PC-3 (cell line): Measurements from ENCODE around the gene IDS. TPM values are rescaled to one million over a fixed set of nuclear protein-coding genes. Genes with fewer than 3 reads are reported as not detected.
A peak's percentile ranks its signal among the peaks of the same experiment; 100 is the strongest.

Experiments used
- ATAC-seq: fragments of 200-7000 bp; cut with Tn5 transposase; 2 replicates; pipeline ENCODE4 v1.9.1; 2020; ENCODE audit warnings: mild to moderate bottlenecking, moderate library complexity
- BruUV-seq: library from RNA; stranded (reverse); fragments of 400-500 nt; replicated peaks from 2 replicates; lab custom pipeline; 2021; lab: Mats Ljungman, UMichigan
- CTCF ChIA-PET: fragments of 300-600 bp; sonication (Branson Sonifier 250); formaldehyde crosslinking; loops from one replicate; lab custom pipeline; 2022; ENCODE audit warnings: antibody characterized with exemption; lab: Charles Lee
- POLR2A ChIA-PET: fragments of 300-600 bp; sonication (Branson Sonifier 250); formaldehyde crosslinking; loops from one replicate; lab custom pipeline; 2022; ENCODE audit warnings: antibody characterized with exemption; ENCODE audit not compliant: unreplicated experiment; lab: Charles Lee
- DNase-seq: peaks from one replicate; pipeline ENCODE4 v3.0.0-alpha.2; 2015
- H2AFZ ChIP-seq: fragments of 300-600 bp; sonication (generic); 2 replicates; pipeline ENCODE4 v1.6.0; 2016; ENCODE audit warnings: antibody characterized with exemption, low read length
- H3F3A ChIP-seq: fragments of 300-600 bp; sonication (generic); one replicate; pipeline ENCODE4 v1.6.0; 2017; ENCODE audit warnings: antibody characterized with exemption, low read length, control low read depth, mild to moderate bottlenecking; ENCODE audit not compliant: unreplicated experiment
- H3K27ac ChIP-seq: fragments of 300-600 bp; sonication (generic); 2 replicates; pipeline ENCODE4 v1.5.1; 2016; ENCODE audit warnings: mild to moderate bottlenecking, low read length
- H3K27me3 ChIP-seq: fragments of 300-600 bp; sonication (generic); 2 replicates; pipeline ENCODE4 v1.6.1; 2016; ENCODE audit warnings: low read length, mixed read lengths
- H3K36me3 ChIP-seq: fragments of 300-600 bp; sonication (generic); 2 replicates; pipeline ENCODE4 v1.6.1; 2016; ENCODE audit warnings: low read depth, mixed run types, low read length, mixed read lengths
- H3K4me1 ChIP-seq: fragments of 300-600 bp; sonication (generic); 2 replicates; pipeline ENCODE4 v1.5.1; 2016; ENCODE audit warnings: low read length; ENCODE audit not compliant: insufficient read depth
- H3K4me2 ChIP-seq: fragments of 300-600 bp; sonication (generic); 2 replicates; pipeline ENCODE4 v1.6.0; 2016; ENCODE audit warnings: low read length
- H3K4me3 ChIP-seq: fragments of 300-600 bp; sonication (generic); 2 replicates; pipeline ENCODE4 v1.5.1; 2016; ENCODE audit warnings: mild to moderate bottlenecking, low read length, mixed read lengths
- H3K79me2 ChIP-seq: fragments of 300-600 bp; sonication (generic); 2 replicates; pipeline ENCODE4 v1.6.1; 2017; ENCODE audit warnings: low read length, mixed read lengths
- H3K9ac ChIP-seq: fragments of 300-600 bp; sonication (generic); 2 replicates; pipeline ENCODE4 v1.6.0; 2016; ENCODE audit warnings: mild to moderate bottlenecking, low read length
- H3K9me2 ChIP-seq: fragments of 300-600 bp; sonication (generic); replicated peaks from 2 replicates; pipeline ENCODE4 v1.6.1; 2016; ENCODE audit warnings: mixed run types, low read length, mixed read lengths
- H3K9me3 ChIP-seq: fragments of 300-600 bp; sonication (generic); 2 replicates; pipeline ENCODE4 v1.6.1; 2016; ENCODE audit warnings: low read length, mixed read lengths
- H4K20me1 ChIP-seq: fragments of 300-600 bp; sonication (generic); 2 replicates; pipeline ENCODE4 v1.6.1; 2016; ENCODE audit warnings: low read length, mixed read lengths
- EZH2 ChIP-seq: fragments of 300-600 bp; sonication (generic); IDR thresholded peaks from one replicate; pipeline ENCODE4 v1.6.1; 2017; ENCODE audit warnings: antibody characterized with exemption, mild to moderate bottlenecking, low read length; ENCODE audit not compliant: unreplicated experiment
- EZH2phosphoT487 ChIP-seq: fragments of 300-600 bp; sonication (generic); IDR thresholded peaks from 2 replicates; pipeline ENCODE4 v1.6.1; 2018; ENCODE audit warnings: mild to moderate bottlenecking, antibody characterized with exemption, low read length, borderline replicate concordance
- intact Hi-C: fragments of 100-400 bp; cut with micrococcal nuclease; formaldehyde crosslinking; loops from 2 replicates; pipeline ENCODE4 v1.9.0; 2023
- total RNA-seq: library from RNA; depleted of rRNA; stranded (reverse); fragments of >200 nt; gene quantifications from 2 replicates; pipeline ENCODE4 v1.2.3, GENCODE V29; 2014
- TF ChIP-seq, protein P1 (sequence below): fragments of 300-600 bp; sonication (generic); conservative IDR thresholded peaks from 2 replicates; pipeline ENCODE4 v1.5.1; 2017; ENCODE audit warnings: antibody characterized with exemption, low read depth, mild to moderate bottlenecking, low read length

The IDS gene
- total RNA-seq, 1 experiment from 2014 or later, result 72.9 TPM

DNA sequence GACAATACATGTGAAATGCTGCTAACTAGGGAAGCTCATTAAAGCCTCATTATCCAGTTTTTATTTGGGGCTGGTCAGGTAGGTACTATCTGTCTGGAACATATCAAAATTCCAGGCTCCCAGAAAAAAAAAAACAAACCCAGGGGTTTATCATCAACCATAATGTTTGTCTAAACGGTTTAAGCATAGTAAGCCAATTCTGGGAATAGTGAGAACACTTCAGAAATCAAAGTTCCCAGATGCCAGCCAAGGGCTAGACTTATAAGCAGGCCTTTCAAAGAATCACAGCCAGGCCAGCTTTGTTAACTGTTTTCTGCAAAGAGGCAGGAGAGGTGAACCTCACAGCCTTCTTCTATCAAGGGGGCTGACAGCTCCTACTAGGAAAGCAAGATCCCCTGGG lies 8.1 kb downstream of the IDS start:
- H3K79me2 ChIP-seq, result 0 out of 2 replicates have a peak, but pooled peaks cover under 1% of the 10 kb centered on the region
- peaks cover 49% of the 10 kb centered on the region for H3K4me1 ChIP-seq
- ATAC-seq (no peak), DNase-seq (no peak)
- 0 out of 2 replicates have a peak overlapping the region, but pooled peaks have one; percentile 16 for H3K4me2 ChIP-seq
- TF ChIP-seq, protein P1, sequence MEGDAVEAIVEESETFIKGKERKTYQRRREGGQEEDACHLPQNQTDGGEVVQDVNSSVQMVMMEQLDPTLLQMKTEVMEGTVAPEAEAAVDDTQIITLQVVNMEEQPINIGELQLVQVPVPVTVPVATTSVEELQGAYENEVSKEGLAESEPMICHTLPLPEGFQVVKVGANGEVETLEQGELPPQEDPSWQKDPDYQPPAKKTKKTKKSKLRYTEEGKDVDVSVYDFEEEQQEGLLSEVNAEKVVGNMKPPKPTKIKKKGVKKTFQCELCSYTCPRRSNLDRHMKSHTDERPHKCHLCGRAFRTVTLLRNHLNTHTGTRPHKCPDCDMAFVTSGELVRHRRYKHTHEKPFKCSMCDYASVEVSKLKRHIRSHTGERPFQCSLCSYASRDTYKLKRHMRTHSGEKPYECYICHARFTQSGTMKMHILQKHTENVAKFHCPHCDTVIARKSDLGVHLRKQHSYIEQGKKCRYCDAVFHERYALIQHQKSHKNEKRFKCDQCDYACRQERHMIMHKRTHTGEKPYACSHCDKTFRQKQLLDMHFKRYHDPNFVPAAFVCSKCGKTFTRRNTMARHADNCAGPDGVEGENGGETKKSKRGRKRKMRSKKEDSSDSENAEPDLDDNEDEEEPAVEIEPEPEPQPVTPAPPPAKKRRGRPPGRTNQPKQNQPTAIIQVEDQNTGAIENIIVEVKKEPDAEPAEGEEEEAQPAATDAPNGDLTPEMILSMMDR, result no peak
- TF ChIP-seq EZH2, result no peak
- TF ChIP-seq EZH2phosphoT487, result no peak
- intact Hi-C loops, result no loop called here
- H3F3A ChIP-seq, result peaks cover 10% of the 10 kb centered on the region
- no peaks in the 10 kb centered on the region for H3K27me3 ChIP-seq
- no peak overlapping the region for H3K4me3 ChIP-seq
- H2AFZ ChIP-seq, result no peak overlapping the region
- H3K9me2 ChIP-seq, result no peaks in the 10 kb centered on the region
- CTCF ChIA-PET, result no interaction called here
- H4K20me1 ChIP-seq, result no peaks in the 10 kb centered on the region
- H3K9ac ChIP-seq, result no peak overlapping the region
- H3K9me3 ChIP-seq, result no peaks in the 10 kb centered on the region
- BruUV-seq, result no TSS peak
- peak overlapping the region; percentile 89 for H3K27ac ChIP-seq
- POLR2A ChIA-PET, result no interaction called here
- H3K36me3 ChIP-seq, result peaks cover 54% of the 10 kb centered on the region

DNA sequence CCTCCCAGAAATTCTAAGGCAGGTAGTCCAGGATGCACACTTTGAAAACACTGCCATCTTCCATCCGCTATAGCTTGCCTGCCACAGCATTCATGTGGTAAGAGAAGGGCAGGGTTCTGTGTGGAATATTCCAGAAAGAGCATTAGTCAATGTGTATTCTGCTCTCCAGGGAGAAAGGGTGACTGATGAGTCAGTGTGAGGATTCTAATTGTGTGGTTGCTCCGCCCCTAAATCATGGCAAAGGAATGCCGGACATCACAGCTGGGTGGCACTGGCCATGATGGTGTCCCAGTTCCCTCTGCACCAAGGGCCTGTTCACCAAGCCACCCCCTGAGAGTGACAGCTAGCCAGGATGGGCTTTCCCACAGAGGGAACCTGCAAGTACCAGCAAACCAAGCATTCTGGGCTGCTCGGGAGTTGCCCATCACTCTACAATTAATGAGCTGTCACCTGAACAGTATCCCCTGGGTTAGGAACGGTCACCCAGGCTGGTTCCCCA lies 9.5 kb downstream of the IDS start:
- ATAC-seq (peak; percentile 84), DNase-seq (peak; percentile 92)
- ChIA-PET CTCF (interaction anchor here (1.2 kb wide), 1 partner anchor 17 kb away, joined by 3 read pairs; no protein-coding TSS in a partner anchor), POLR2A (no interaction called here)
- peaks cover 49% of the 10 kb centered on the region for H3K4me1 ChIP-seq
- H3K9me3 ChIP-seq, result no peaks in the 10 kb centered on the region
- H3K79me2 ChIP-seq, result no peaks in the 10 kb centered on the region
- H3K27me3 ChIP-seq, result no peaks in the 10 kb centered on the region
- peaks cover 10% of the 10 kb centered on the region for H3F3A ChIP-seq
- intact Hi-C loops, result loop anchor here (1.0 to 2.0 kb wide), 2 partner anchors 10 to 45 kb away; partner anchors contain the start of genes EOLA1 and IDS
- no peaks in the 10 kb centered on the region for H4K20me1 ChIP-seq
- H3K4me3 ChIP-seq, result no peak overlapping the region
- no peaks in the 10 kb centered on the region for H3K9me2 ChIP-seq
- peak overlapping the region; percentile 54 for H3K9ac ChIP-seq
- no TSS peak for BruUV-seq
- TF ChIP-seq EZH2phosphoT487, result no peak
- TF ChIP-seq, protein P1, result no peak
- TF ChIP-seq EZH2, result no peak
- H3K4me2 ChIP-seq, result peak overlapping the region; percentile 61
- H2AFZ ChIP-seq, result no peak overlapping the region
- peak overlapping the region; percentile 89 for H3K27ac ChIP-seq
- peaks cover 52% of the 10 kb centered on the region for H3K36me3 ChIP-seq
